ENCODE data around the gene ISG15.

Gene ISG15

GRCh38 chr1:965526-966134 lies 47.7 kb upstream of the ISG15 start:
- Histone ChIP-seq H2BK12ac (ENCODE audit: low read length in 2 of 2) (peak overlapping the region in 1 of 2 experiments; percentile 33), H3K18ac (ENCODE audit: low read depth in 1 of 2, low read length in 2 of 2) (peak overlapping the region in 1 of 2 experiments; percentile 5), H4K91ac (ENCODE audit: low read length) (peak overlapping the region; percentile 47), H3K27me3 (ENCODE audit: control insufficient read depth in 1 of 2, insufficient read depth in 1 of 2, low read length in 2 of 2) (peaks cover 0 to 34% of the 10 kb centered on the region in 2 experiments), H2BK15ac (ENCODE audit: low read depth, poor library complexity, severe bottlenecking) (no peak overlapping the region), H3K4me1 (ENCODE audit: control insufficient read depth, insufficient read depth, low read depth, low read length) (peaks cover 29% of the 10 kb centered on the region), H3K9ac (ENCODE audit: low read length) (peak overlapping the region; percentile 70), H2AK5ac (ENCODE audit: low read length, severe bottlenecking) (no peak overlapping the region), H4K8ac (ENCODE audit: low read length) (peak overlapping the region; percentile 62), H3K4ac (ENCODE audit: low read depth in 1 of 2, low read length in 2 of 2) (no peak overlapping the region), H3K23ac (ENCODE audit: low read length in 2 of 2) (no peak overlapping the region), H3K14ac (ENCODE audit: low read length in 2 of 2) (no peak overlapping the region), H3K4me2 (ENCODE audit: low read length, poor library complexity, severe bottlenecking) (no peak overlapping the region), H2AFZ (ENCODE audit: low read depth, low read length) (no peak overlapping the region), H2BK5ac (ENCODE audit: low read depth, low read length, poor library complexity, severe bottlenecking) (no peak overlapping the region), H3K9me3 (ENCODE audit: control insufficient read depth, low read length) (no peaks in the 10 kb centered on the region), H3K4me3 (ENCODE audit: insufficient read depth in 1 of 2, low read depth in 1 of 2, low read length in 2 of 2) (peak overlapping the region in 1 of 2 experiments; percentile 85), H3K27ac (ENCODE audit: low read length, poor library complexity, severe bottlenecking) (no peak overlapping the region), H2BK120ac (ENCODE audit: low read depth, low read length) (no peak overlapping the region), H3K79me1 (replicated peaks; ENCODE audit: low read length, poor library complexity, severe bottlenecking) (peaks cover 15% of the 10 kb centered on the region), H3K36me3 (ENCODE audit: control insufficient read depth in 1 of 2, insufficient read depth in 2 of 2, low read depth in 1 of 2, low read length in 2 of 2) (peaks cover 13 to 45% of the 10 kb centered on the region in 2 experiments)
- WGBS = 73% methylated on average over 25 of the region's 26 CpGs
- DNase-seq = no peak

GRCh38 chr1:966135-966703 lies 47.1 kb upstream of the ISG15 start, which contains the start of gene PLEKHN1:
PLEKHN1 (plus strand) TSS chr1:966482; CDS start chr1:966532, 50 bp downstream.
- peak within 1 kb of the TSS; percentile 78 to 96 for H3K18ac ChIP-seq (ENCODE audit: low read depth in 1 of 2, low read length in 2 of 2)
- H3K36me3 ChIP-seq (ENCODE audit: control insufficient read depth in 1 of 2, insufficient read depth in 2 of 2, low read depth in 1 of 2, low read length in 2 of 2) = peaks cover 13 to 44% of the 10 kb centered on the region in 2 experiments
- peak within 1 kb of the TSS; percentile 2 for H2BK120ac ChIP-seq (ENCODE audit: low read depth, low read length)
- H3K4me3 ChIP-seq (ENCODE audit: insufficient read depth in 1 of 2, low read depth in 1 of 2, low read length in 2 of 2) = peak within 1 kb of the TSS; percentile 66 to 85
- H3K79me1 ChIP-seq (replicated peaks; ENCODE audit: low read length, poor library complexity, severe bottlenecking) = peaks cover 14% of the 10 kb centered on the region
- H3K27ac ChIP-seq (ENCODE audit: low read length, poor library complexity, severe bottlenecking) = no peak within 1 kb of the TSS
- H2BK15ac ChIP-seq (ENCODE audit: low read depth, poor library complexity, severe bottlenecking) = no peak within 1 kb of the TSS
- peak within 1 kb of the TSS; percentile 66 for H4K8ac ChIP-seq (ENCODE audit: low read length)
- H3K23ac ChIP-seq (ENCODE audit: low read length in 2 of 2) = peak within 1 kb of the TSS in 1 of 2 experiments; percentile 97
- peak within 1 kb of the TSS; percentile 90 for H4K91ac ChIP-seq (ENCODE audit: low read length)
- WGBS = 5% methylated on average over 30 of the region's 31 CpGs
- peak within 1 kb of the TSS; percentile 92 for H3K4me2 ChIP-seq (ENCODE audit: low read length, poor library complexity, severe bottlenecking)
- no peak within 1 kb of the TSS for H2AK5ac ChIP-seq (ENCODE audit: low read length, severe bottlenecking)
- H2BK12ac ChIP-seq (ENCODE audit: low read length in 2 of 2) = peak within 1 kb of the TSS in 1 of 2 experiments; percentile 79
- peaks cover 28% of the 10 kb centered on the region for H3K4me1 ChIP-seq (ENCODE audit: control insufficient read depth, insufficient read depth, low read depth, low read length)
- peak within 1 kb of the TSS; percentile 24 to 77 for H3K4ac ChIP-seq (ENCODE audit: low read depth in 1 of 2, low read length in 2 of 2)
- DNase-seq = peak; percentile 50
- H3K27me3 ChIP-seq (ENCODE audit: control insufficient read depth in 1 of 2, insufficient read depth in 1 of 2, low read length in 2 of 2) = peaks cover 0 to 40% of the 10 kb centered on the region in 2 experiments
- peak within 1 kb of the TSS; percentile 70 for H3K9ac ChIP-seq (ENCODE audit: low read length)
- H2AFZ ChIP-seq (ENCODE audit: low read depth, low read length) = peak within 1 kb of the TSS; percentile 72
- H3K9me3 ChIP-seq (ENCODE audit: control insufficient read depth, low read length) = no peaks in the 10 kb centered on the region
- peak within 1 kb of the TSS; percentile 58 for H2BK5ac ChIP-seq (ENCODE audit: low read depth, low read length, poor library complexity, severe bottlenecking)
- H3K14ac ChIP-seq (ENCODE audit: low read length in 2 of 2) = peak within 1 kb of the TSS in 1 of 2 experiments; percentile 97

- peak overlapping the region; percentile 92 for H3K4me2 ChIP-seq (ENCODE audit: low read length, poor library complexity, severe bottlenecking)
- peak overlapping the region; percentile 78 to 96 for H3K18ac ChIP-seq (ENCODE audit: low read depth in 1 of 2, low read length in 2 of 2)
- H3K36me3 ChIP-seq (ENCODE audit: control insufficient read depth in 1 of 2, insufficient read depth in 2 of 2, low read depth in 1 of 2, low read length in 2 of 2) = peaks cover 13 to 39% of the 10 kb centered on the region in 2 experiments
- H2AFZ ChIP-seq (ENCODE audit: low read depth, low read length) = peak overlapping the region; percentile 72
- no peaks in the 10 kb centered on the region for H3K9me3 ChIP-seq (ENCODE audit: control insufficient read depth, low read length)
- H3K4ac ChIP-seq (ENCODE audit: low read depth in 1 of 2, low read length in 2 of 2) = peak overlapping the region; percentile 24 to 77
- peaks cover 22% of the 10 kb centered on the region for H3K4me1 ChIP-seq (ENCODE audit: control insufficient read depth, insufficient read depth, low read depth, low read length)
- peaks cover 9% of the 10 kb centered on the region for H3K79me1 ChIP-seq (replicated peaks; ENCODE audit: low read length, poor library complexity, severe bottlenecking)
- H2BK12ac ChIP-seq (ENCODE audit: low read length in 2 of 2) = peak overlapping the region in 1 of 2 experiments; percentile 79
- peaks cover 0 to 46% of the 10 kb centered on the region in 2 experiments for H3K27me3 ChIP-seq (ENCODE audit: control insufficient read depth in 1 of 2, insufficient read depth in 1 of 2, low read length in 2 of 2)
- WGBS = 3% methylated on average over 43 of the region's 60 CpGs
- peak overlapping the region; percentile 70 for H3K9ac ChIP-seq (ENCODE audit: low read length)
- peak overlapping the region; percentile 2 for H2BK120ac ChIP-seq (ENCODE audit: low read depth, low read length)
- no peak overlapping the region for H2BK15ac ChIP-seq (ENCODE audit: low read depth, poor library complexity, severe bottlenecking)
- no peak overlapping the region for H3K27ac ChIP-seq (ENCODE audit: low read length, poor library complexity, severe bottlenecking)
- H2AK5ac ChIP-seq (ENCODE audit: low read length, severe bottlenecking) = no peak overlapping the region
- H3K14ac ChIP-seq (ENCODE audit: low read length in 2 of 2) = peak overlapping the region in 1 of 2 experiments; percentile 97
- peak overlapping the region; percentile 66 for H4K8ac ChIP-seq (ENCODE audit: low read length)
- peak overlapping the region; percentile 90 for H4K91ac ChIP-seq (ENCODE audit: low read length)
- peak overlapping the region in 1 of 2 experiments; percentile 97 for H3K23ac ChIP-seq (ENCODE audit: low read length in 2 of 2)
- H2BK5ac ChIP-seq (ENCODE audit: low read depth, low read length, poor library complexity, severe bottlenecking) = peak overlapping the region; percentile 58
- peak overlapping the region; percentile 66 to 85 for H3K4me3 ChIP-seq (ENCODE audit: insufficient read depth in 1 of 2, low read depth in 1 of 2, low read length in 2 of 2)
- DNase-seq = peak; percentile 74
Observed at GRCh38 chr1:966704-967300, 46.5 kb upstream of the ISG15 start.
